ENCODE results near the gene VPS35.
A peak's percentile ranks its signal among the peaks of the same experiment; 100 is the strongest.
"Not testable (repeated sequence)": the region's sequence is repeated elsewhere in the genome, so short reads cannot be mapped to it uniquely, and the experiment has no call there.

VPS35 gene

GRCh38 chr16:46688101-46688653 lies 801 bp downstream of the VPS35 start:
- Histone ChIP-seq H2AFZ (ENCODE audit: low read length) (peak overlapping the region; percentile 89), H4K20me1 (ENCODE audit: insufficient read depth, low read length, poor library complexity, severe bottlenecking) (peaks cover 75% of the 10 kb centered on the region), H3K4me1 (ENCODE audit: insufficient read depth, low read length, poor library complexity, severe bottlenecking) (peaks cover 48% of the 10 kb centered on the region)

GRCh38 chr16:46687486-46687885 lies 1.5 kb downstream of the VPS35 start:
- H3K9me2 ChIP-seq (replicated peaks; ENCODE audit: low read depth, low read length): no peaks in the 10 kb centered on the region
- no peak overlapping the region for H2AFZ ChIP-seq (ENCODE audit: low read length)
- no peaks in the 10 kb centered on the region for H3K36me3 ChIP-seq (ENCODE audit: insufficient read depth, low read length)
- H3K9me3 ChIP-seq (ENCODE audit: insufficient read depth, low read depth, low read length): no peaks in the 10 kb centered on the region
- no peaks in the 10 kb centered on the region for H3F3A ChIP-seq (ENCODE audit: low read depth)
- TF ChIP-seq, protein P1, sequence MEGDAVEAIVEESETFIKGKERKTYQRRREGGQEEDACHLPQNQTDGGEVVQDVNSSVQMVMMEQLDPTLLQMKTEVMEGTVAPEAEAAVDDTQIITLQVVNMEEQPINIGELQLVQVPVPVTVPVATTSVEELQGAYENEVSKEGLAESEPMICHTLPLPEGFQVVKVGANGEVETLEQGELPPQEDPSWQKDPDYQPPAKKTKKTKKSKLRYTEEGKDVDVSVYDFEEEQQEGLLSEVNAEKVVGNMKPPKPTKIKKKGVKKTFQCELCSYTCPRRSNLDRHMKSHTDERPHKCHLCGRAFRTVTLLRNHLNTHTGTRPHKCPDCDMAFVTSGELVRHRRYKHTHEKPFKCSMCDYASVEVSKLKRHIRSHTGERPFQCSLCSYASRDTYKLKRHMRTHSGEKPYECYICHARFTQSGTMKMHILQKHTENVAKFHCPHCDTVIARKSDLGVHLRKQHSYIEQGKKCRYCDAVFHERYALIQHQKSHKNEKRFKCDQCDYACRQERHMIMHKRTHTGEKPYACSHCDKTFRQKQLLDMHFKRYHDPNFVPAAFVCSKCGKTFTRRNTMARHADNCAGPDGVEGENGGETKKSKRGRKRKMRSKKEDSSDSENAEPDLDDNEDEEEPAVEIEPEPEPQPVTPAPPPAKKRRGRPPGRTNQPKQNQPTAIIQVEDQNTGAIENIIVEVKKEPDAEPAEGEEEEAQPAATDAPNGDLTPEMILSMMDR (conservative IDR thresholded peaks at IDR 0.05; ENCODE audit: low read length): no peak
- TF ChIP-seq EZH2phosphoT487 (IDR thresholded peaks at IDR 0.05; ENCODE audit: borderline replicate concordance): no peak
- H3K4me1 ChIP-seq (ENCODE audit: insufficient read depth, low read length, poor library complexity, severe bottlenecking): peaks cover 48% of the 10 kb centered on the region
- H4K20me1 ChIP-seq (ENCODE audit: insufficient read depth, low read length, poor library complexity, severe bottlenecking): peaks cover 70% of the 10 kb centered on the region
- peak overlapping the region; percentile 89 for H3K9ac ChIP-seq (ENCODE audit: low read depth, low read length, poor library complexity, severe bottlenecking)
- H3K27me3 ChIP-seq (ENCODE audit: insufficient read depth, low read length, poor library complexity, severe bottlenecking): no peaks in the 10 kb centered on the region
- peaks cover 80% of the 10 kb centered on the region for H3K79me2 ChIP-seq (ENCODE audit: insufficient read depth, low read length)
- peak overlapping the region; percentile 79 for H3K4me2 ChIP-seq (ENCODE audit: low read depth, low read length, poor library complexity, severe bottlenecking)
- H3K4me3 ChIP-seq (ENCODE audit: low read length, poor library complexity, severe bottlenecking): peak overlapping the region; percentile 92

More at GRCh38 chr16:46688101-46688653, 801 bp downstream of the VPS35 start:
- H3K9me3 ChIP-seq (ENCODE audit: insufficient read depth, low read depth, low read length): no peaks in the 10 kb centered on the region
- no peaks in the 10 kb centered on the region for H3K27me3 ChIP-seq (ENCODE audit: insufficient read depth, low read length, poor library complexity, severe bottlenecking)
- peaks cover 4% of the 10 kb centered on the region; the same call in 1 of the 2 replicates for H3K36me3 ChIP-seq (ENCODE audit: insufficient read depth, low read length)
- peak overlapping the region; percentile 92 for H3K4me3 ChIP-seq (ENCODE audit: low read length, poor library complexity, severe bottlenecking)
- H3F3A ChIP-seq (ENCODE audit: low read depth): no peaks in the 10 kb centered on the region
- no peak for TF ChIP-seq EZH2phosphoT487 (IDR thresholded peaks at IDR 0.05; ENCODE audit: borderline replicate concordance)
- TF ChIP-seq, protein P1 (conservative IDR thresholded peaks at IDR 0.05; ENCODE audit: low read length): peak; percentile 62
- peaks cover 84% of the 10 kb centered on the region for H3K79me2 ChIP-seq (ENCODE audit: insufficient read depth, low read length)
- H3K4me2 ChIP-seq (ENCODE audit: low read depth, low read length, poor library complexity, severe bottlenecking): peak overlapping the region; percentile 79
- no peaks in the 10 kb centered on the region for H3K9me2 ChIP-seq (replicated peaks; ENCODE audit: low read depth, low read length)
- peak overlapping the region; percentile 89 for H3K9ac ChIP-seq (ENCODE audit: low read depth, low read length, poor library complexity, severe bottlenecking)

DNA sequence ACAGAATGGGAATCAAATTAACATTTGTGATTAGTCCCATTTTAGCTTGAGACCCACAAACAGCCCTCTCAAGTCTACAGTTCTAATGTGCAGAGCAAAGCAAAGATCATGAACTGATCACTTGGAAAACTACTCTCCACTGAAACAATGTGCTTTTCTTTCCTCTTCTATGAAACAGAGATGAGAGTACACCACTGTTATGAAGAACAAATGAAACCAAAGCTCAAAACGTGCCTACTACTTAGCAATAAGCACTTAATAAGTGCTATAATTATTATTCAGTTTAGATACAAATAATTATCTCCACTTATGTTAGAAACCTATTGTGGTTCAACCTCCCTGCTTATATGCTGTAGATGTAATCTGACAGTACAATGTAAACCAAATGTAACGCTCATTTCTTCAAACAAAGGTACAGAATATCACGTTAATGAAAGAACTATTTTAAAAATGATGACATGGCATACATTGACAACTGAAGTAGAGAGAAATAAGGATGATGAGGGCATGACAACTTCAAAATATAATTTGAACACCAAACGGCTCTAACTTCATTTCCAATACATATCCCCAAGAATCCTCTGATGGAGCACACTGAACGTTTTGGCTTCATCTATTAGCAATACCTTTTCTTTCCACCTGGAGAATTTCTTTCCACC lies 2.0 kb downstream of the VPS35 start:
- Histone ChIP-seq H3K9me2 (replicated peaks; ENCODE audit: low read depth, low read length) (no peaks in the 10 kb centered on the region), H3K4me2 (ENCODE audit: low read depth, low read length, poor library complexity, severe bottlenecking) (peak overlapping the region; percentile 79), H2AFZ (ENCODE audit: low read length) (no peak overlapping the region), H3K27me3 (ENCODE audit: insufficient read depth, low read length, poor library complexity, severe bottlenecking) (no peaks in the 10 kb centered on the region), H4K20me1 (ENCODE audit: insufficient read depth, low read length, poor library complexity, severe bottlenecking) (peaks cover 65% of the 10 kb centered on the region), H3K79me2 (ENCODE audit: insufficient read depth, low read length) (peaks cover 74% of the 10 kb centered on the region), H3K9ac (ENCODE audit: low read depth, low read length, poor library complexity, severe bottlenecking) (peak overlapping the region; percentile 43), H3K9me3 (ENCODE audit: insufficient read depth, low read depth, low read length) (no peaks in the 10 kb centered on the region), H3K4me1 (ENCODE audit: insufficient read depth, low read length, poor library complexity, severe bottlenecking) (peaks cover 45% of the 10 kb centered on the region), H3K4me3 (ENCODE audit: low read length, poor library complexity, severe bottlenecking) (peak overlapping the region; percentile 92), H3F3A (ENCODE audit: low read depth) (no peaks in the 10 kb centered on the region), H3K36me3 (ENCODE audit: insufficient read depth, low read length) (peaks cover 3% of the 10 kb centered on the region; the same call in 1 of the 2 replicates)
- TF ChIP-seq EZH2phosphoT487 (IDR thresholded peaks at IDR 0.05; ENCODE audit: borderline replicate concordance): no peak
- TF ChIP-seq, protein P1 (conservative IDR thresholded peaks at IDR 0.05; ENCODE audit: low read length): no peak

- not testable (repeated sequence) for H3K27me3 ChIP-seq (ENCODE audit: insufficient read depth, low read length, poor library complexity, severe bottlenecking)
- H4K20me1 ChIP-seq (ENCODE audit: insufficient read depth, low read length, poor library complexity, severe bottlenecking): peaks cover 31% of the 10 kb centered on the region
- peaks cover 39% of the 10 kb centered on the region for H3K79me2 ChIP-seq (ENCODE audit: insufficient read depth, low read length)
Measured at GRCh38 chr16:46681867-46682266, 7.1 kb downstream of the VPS35 start.

GRCh38 chr16:46677943-46678342 lies 11.0 kb downstream of the VPS35 start:
- H3K27me3 ChIP-seq (ENCODE audit: insufficient read depth, low read length, poor library complexity, severe bottlenecking); H3K9me3 ChIP-seq (ENCODE audit: insufficient read depth, low read depth, low read length): not testable (repeated sequence)

More at GRCh38 chr16:46681867-46682266, 7.1 kb downstream of the VPS35 start:
- not testable (repeated sequence) for H2AFZ ChIP-seq (ENCODE audit: low read length); H3K9me2 ChIP-seq (replicated peaks; ENCODE audit: low read depth, low read length); H3K4me2 ChIP-seq (ENCODE audit: low read depth, low read length, poor library complexity, severe bottlenecking); H3K9me3 ChIP-seq (ENCODE audit: insufficient read depth, low read depth, low read length); H3K4me3 ChIP-seq (ENCODE audit: low read length, poor library complexity, severe bottlenecking); H3K9ac ChIP-seq (ENCODE audit: low read depth, low read length, poor library complexity, severe bottlenecking); H3F3A ChIP-seq (ENCODE audit: low read depth)
- Histone ChIP-seq H3K4me1 (ENCODE audit: insufficient read depth, low read length, poor library complexity, severe bottlenecking) (peaks cover 16% of the 10 kb centered on the region), H3K36me3 (ENCODE audit: insufficient read depth, low read length) (peaks cover 40% of the 10 kb centered on the region; the same call in 1 of the 2 replicates)

More at GRCh38 chr16:46677943-46678342, 11.0 kb downstream of the VPS35 start:
- H3K4me2 ChIP-seq (ENCODE audit: low read depth, low read length, poor library complexity, severe bottlenecking); H3F3A ChIP-seq (ENCODE audit: low read depth); H2AFZ ChIP-seq (ENCODE audit: low read length); H3K4me3 ChIP-seq (ENCODE audit: low read length, poor library complexity, severe bottlenecking); H3K79me2 ChIP-seq (ENCODE audit: insufficient read depth, low read length); H4K20me1 ChIP-seq (ENCODE audit: insufficient read depth, low read length, poor library complexity, severe bottlenecking); H3K4me1 ChIP-seq (ENCODE audit: insufficient read depth, low read length, poor library complexity, severe bottlenecking); H3K9me2 ChIP-seq (replicated peaks; ENCODE audit: low read depth, low read length); H3K9ac ChIP-seq (ENCODE audit: low read depth, low read length, poor library complexity, severe bottlenecking): not testable (repeated sequence)
- peaks cover 71% of the 10 kb centered on the region; the same call in 1 of the 2 replicates for H3K36me3 ChIP-seq (ENCODE audit: insufficient read depth, low read length)

Measured in Loucy (cell line).